DND-41 (cell line): ENCODE results near the gene LIME1.

ENCODE experiments used
- EZH2 ChIP-seq: IDR thresholded peaks from 3 replicates; pipeline ENCODE4 v1.6.1; 2012; ENCODE audit warnings: borderline replicate concordance, low read depth, mild to moderate bottlenecking, moderate library complexity, low read length, inconsistent platforms; ENCODE audit not compliant: severe bottlenecking
- TF ChIP-seq, protein P1 (sequence below): IDR thresholded peaks from 2 replicates; pipeline ENCODE4 v1.5.1; 2012; ENCODE audit warnings: borderline replicate concordance, low read length, moderate library complexity, mild to moderate bottlenecking; ENCODE audit not compliant: poor library complexity, severe bottlenecking; ENCODE audit errors: extremely low read depth

GRCh38 chr20:63771046-63771707 lies 34.7 kb downstream of the LIME1 start:
- TF ChIP-seq, protein P1, sequence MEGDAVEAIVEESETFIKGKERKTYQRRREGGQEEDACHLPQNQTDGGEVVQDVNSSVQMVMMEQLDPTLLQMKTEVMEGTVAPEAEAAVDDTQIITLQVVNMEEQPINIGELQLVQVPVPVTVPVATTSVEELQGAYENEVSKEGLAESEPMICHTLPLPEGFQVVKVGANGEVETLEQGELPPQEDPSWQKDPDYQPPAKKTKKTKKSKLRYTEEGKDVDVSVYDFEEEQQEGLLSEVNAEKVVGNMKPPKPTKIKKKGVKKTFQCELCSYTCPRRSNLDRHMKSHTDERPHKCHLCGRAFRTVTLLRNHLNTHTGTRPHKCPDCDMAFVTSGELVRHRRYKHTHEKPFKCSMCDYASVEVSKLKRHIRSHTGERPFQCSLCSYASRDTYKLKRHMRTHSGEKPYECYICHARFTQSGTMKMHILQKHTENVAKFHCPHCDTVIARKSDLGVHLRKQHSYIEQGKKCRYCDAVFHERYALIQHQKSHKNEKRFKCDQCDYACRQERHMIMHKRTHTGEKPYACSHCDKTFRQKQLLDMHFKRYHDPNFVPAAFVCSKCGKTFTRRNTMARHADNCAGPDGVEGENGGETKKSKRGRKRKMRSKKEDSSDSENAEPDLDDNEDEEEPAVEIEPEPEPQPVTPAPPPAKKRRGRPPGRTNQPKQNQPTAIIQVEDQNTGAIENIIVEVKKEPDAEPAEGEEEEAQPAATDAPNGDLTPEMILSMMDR: no peak
- no peak for TF ChIP-seq EZH2
